ENCODE data around the gene TRERF1. TPM values are rescaled to one million over a fixed set of nuclear protein-coding genes. Genes with fewer than 3 reads are reported as not detected.

Gene TRERF1
- total and polyA plus RNA-seq, 2 of the 4 experiments (the other 2 are of a cell fraction), result 6.3 to 9.9 TPM

DNA sequence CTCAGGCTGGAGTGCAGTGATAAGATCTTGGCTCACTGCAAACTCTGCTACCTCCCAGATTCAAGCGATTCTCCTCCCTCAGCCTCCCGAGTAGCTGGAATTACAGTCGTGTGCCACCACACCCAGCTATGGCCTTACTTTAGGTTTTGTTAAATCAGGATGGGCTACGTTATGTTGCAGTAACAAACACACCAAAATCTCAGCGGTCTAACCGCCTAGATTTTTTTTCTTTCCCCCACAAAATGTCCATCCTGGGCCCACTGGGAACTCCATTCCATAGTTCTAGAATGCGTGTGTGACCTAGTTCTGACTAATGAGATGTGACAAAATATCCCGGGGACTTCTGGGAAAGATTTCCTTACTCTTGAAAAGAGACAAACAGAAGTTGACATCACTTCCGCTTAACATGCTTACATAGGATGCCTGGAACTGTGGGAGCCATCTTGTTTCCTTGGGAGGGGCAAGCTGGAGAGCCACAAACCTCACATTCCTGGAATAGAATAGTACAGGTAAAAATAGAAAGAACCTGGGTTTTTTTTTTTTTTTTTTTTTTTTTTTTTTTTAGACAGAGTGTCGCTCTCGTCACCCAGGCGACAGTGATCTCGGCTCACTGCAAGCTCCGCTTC lies 42.3 kb upstream of the TRERF1 start:
- Histone ChIP-seq H3K27me3 (ENCODE audit: control insufficient read depth, insufficient read depth, low read length) (no peaks in the 10 kb centered on the region; the same call in 1 of the 2 replicates), H3K4me3 (ENCODE audit: insufficient read depth, low read depth, low read length) (no peak overlapping the region), H3K9me3 (ENCODE audit: control insufficient read depth, insufficient read depth, low read length) (no peaks in the 10 kb centered on the region), H4K5ac (ENCODE audit: low read depth, low read length) (no peak overlapping the region), H3K14ac (replicated peaks; ENCODE audit: low read depth, low read length) (no peak overlapping the region), H2BK120ac (ENCODE audit: low read depth, low read length) (no peak overlapping the region), H2AK5ac (ENCODE audit: low read depth, low read length) (no peak overlapping the region), H3K9me1 (ENCODE audit: insufficient read depth, low read length) (no peaks in the 10 kb centered on the region), H2AK9ac (replicated peaks; ENCODE audit: low read depth, low read length, poor library complexity) (no peak overlapping the region), H2BK5ac (ENCODE audit: low read depth, low read length, poor library complexity, severe bottlenecking) (no peak overlapping the region), H3K27ac (ENCODE audit: insufficient read depth, low read length) (no peak overlapping the region), H4K8ac (ENCODE audit: low read depth in 2 of 2, low read length in 2 of 2) (no peak overlapping the region), H4K20me1 (ENCODE audit: insufficient read depth, low read length) (no peaks in the 10 kb centered on the region), H3K79me1 (ENCODE audit: low read depth in 1 of 2, low read length in 2 of 2) (no peaks in the 10 kb centered on the region), H2AFZ (replicated peaks; ENCODE audit: low read length, poor library complexity) (no peak overlapping the region), H2BK20ac (ENCODE audit: low read depth, low read length) (no peak overlapping the region), H3K56ac (ENCODE audit: extremely low read depth, insufficient read depth, low read length) (no peak overlapping the region), H3K4ac (ENCODE audit: low read depth, low read length) (no peak overlapping the region), H3K4me2 (ENCODE audit: low read depth, low read length) (no peak overlapping the region), H3K18ac (ENCODE audit: low read depth, low read length) (no peak overlapping the region), H3K23ac (ENCODE audit: low read depth, low read length) (no peak overlapping the region), H3K9ac (ENCODE audit: low read depth, low read length) (no peak overlapping the region), H3K36me3 (ENCODE audit: control insufficient read depth, insufficient read depth, low read length) (no peaks in the 10 kb centered on the region), H2BK15ac (ENCODE audit: low read depth, low read length) (no peak overlapping the region), H4K91ac (ENCODE audit: insufficient read depth, low read depth, low read length) (no peak overlapping the region), H3K4me1 (ENCODE audit: control insufficient read depth, insufficient read depth, low read length) (no peaks in the 10 kb centered on the region)
- ATAC-seq (ENCODE audit: low read depth) (no peak), DNase-seq (no peak)
- intact Hi-C loops (cut with micrococcal nuclease) (no loop called here), dilution Hi-C loops (cut with HindIII; ENCODE audit: low sequenced_read_pairs, unreplicated experiment) (no loop called here), in situ Hi-C loops (cut with MboI; ENCODE audit: low sequenced_read_pairs) (no loop called here)
- no TSS peak for BruUV-seq (replicated peaks)
- POLR2A ChIA-PET (ENCODE audit: unreplicated experiment), result interaction anchor here (0.7 kb wide), 1 partner anchor 30 kb away, joined by 11 read pairs; no protein-coding TSS in a partner anchor
- CTCF ChIA-PET, result interaction anchor here (0.7 kb wide), 1 partner anchor 25 kb away, joined by 4 read pairs; no protein-coding TSS in a partner anchor
- no CpG with 5 or more reads among the region's 14 CpGs for WGBS, 2 experiments (ENCODE audit: extremely low coverage in 2 of 2, insufficient read length in 1 of 2)
- TF ChIP-seq, protein P1, sequence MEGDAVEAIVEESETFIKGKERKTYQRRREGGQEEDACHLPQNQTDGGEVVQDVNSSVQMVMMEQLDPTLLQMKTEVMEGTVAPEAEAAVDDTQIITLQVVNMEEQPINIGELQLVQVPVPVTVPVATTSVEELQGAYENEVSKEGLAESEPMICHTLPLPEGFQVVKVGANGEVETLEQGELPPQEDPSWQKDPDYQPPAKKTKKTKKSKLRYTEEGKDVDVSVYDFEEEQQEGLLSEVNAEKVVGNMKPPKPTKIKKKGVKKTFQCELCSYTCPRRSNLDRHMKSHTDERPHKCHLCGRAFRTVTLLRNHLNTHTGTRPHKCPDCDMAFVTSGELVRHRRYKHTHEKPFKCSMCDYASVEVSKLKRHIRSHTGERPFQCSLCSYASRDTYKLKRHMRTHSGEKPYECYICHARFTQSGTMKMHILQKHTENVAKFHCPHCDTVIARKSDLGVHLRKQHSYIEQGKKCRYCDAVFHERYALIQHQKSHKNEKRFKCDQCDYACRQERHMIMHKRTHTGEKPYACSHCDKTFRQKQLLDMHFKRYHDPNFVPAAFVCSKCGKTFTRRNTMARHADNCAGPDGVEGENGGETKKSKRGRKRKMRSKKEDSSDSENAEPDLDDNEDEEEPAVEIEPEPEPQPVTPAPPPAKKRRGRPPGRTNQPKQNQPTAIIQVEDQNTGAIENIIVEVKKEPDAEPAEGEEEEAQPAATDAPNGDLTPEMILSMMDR (conservative IDR thresholded peaks at IDR 0.05; ENCODE audit: low read depth, low read length), result no peak
- TF ChIP-seq CHD1 (IDR thresholded peaks at IDR 0.05; ENCODE audit: low read depth, low read length), result no peak
- no peak for TF ChIP-seq MXI1 (IDR thresholded peaks at IDR 0.05; ENCODE audit: borderline replicate concordance, low read depth, low read length)
- no peak for TF ChIP-seq CEBPB (IDR thresholded peaks at IDR 0.05; ENCODE audit: low read depth, low read length)
- TF ChIP-seq, protein P2, sequence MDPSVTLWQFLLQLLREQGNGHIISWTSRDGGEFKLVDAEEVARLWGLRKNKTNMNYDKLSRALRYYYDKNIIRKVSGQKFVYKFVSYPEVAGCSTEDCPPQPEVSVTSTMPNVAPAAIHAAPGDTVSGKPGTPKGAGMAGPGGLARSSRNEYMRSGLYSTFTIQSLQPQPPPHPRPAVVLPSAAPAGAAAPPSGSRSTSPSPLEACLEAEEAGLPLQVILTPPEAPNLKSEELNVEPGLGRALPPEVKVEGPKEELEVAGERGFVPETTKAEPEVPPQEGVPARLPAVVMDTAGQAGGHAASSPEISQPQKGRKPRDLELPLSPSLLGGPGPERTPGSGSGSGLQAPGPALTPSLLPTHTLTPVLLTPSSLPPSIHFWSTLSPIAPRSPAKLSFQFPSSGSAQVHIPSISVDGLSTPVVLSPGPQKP (IDR thresholded peaks at IDR 0.05; ENCODE audit: borderline replicate concordance, low read depth, low read length), result no peak
- no peak for TF ChIP-seq RCOR1 (IDR thresholded peaks at IDR 0.05; ENCODE audit: insufficient replicate concordance, low read length)
- no peak for TF ChIP-seq FOS (IDR thresholded peaks at IDR 0.05; ENCODE audit: low read depth, low read length)
- no peak for TF ChIP-seq MAZ (IDR thresholded peaks at IDR 0.05; ENCODE audit: borderline replicate concordance, low read depth, low read length)
- TF ChIP-seq BHLHE40 (IDR thresholded peaks at IDR 0.05; ENCODE audit: low read depth, low read length), result no peak
- no peak for TF ChIP-seq NFE2L2 (IDR thresholded peaks at IDR 0.05; ENCODE audit: low read depth, low read length)
- no peak for TF ChIP-seq MAFK (IDR thresholded peaks at IDR 0.05; ENCODE audit: low read depth, low read length)

Measured in IMR-90 (cell line).